ENCODE data around the gene RAB29.
"Not testable (repeated sequence)": the region's sequence is repeated elsewhere in the genome, so short reads cannot be mapped to it uniquely, and the experiment has no call there.

RAB29 gene

DNA sequence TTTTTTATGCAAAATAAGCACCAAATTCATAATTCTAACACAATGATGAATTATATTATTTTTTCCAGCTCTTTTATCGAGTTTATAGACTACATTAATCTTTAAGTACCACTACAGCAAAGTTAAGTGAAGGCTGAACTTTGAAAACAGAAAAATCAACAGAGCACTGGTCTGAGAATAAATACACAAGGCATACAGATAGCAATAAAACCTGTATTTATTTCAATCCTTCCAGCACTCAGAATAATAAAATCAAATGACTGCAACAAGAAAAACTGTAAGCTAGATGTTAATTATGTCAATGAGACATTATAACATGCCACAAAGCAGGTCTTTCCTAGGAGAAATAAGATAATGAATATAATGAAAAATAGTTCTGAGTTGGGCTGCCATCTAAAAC is 49.8 kb downstream of the RAB29 start:
- no peak for DNase-seq (ENCODE audit: low read depth in 2 of 2)

- not testable (repeated sequence) for DNase-seq (ENCODE audit: low read depth in 2 of 2)
These were observed 54.5 kb downstream of the RAB29 start for GRCh38 chr1:205720740-205721139.

DNA sequence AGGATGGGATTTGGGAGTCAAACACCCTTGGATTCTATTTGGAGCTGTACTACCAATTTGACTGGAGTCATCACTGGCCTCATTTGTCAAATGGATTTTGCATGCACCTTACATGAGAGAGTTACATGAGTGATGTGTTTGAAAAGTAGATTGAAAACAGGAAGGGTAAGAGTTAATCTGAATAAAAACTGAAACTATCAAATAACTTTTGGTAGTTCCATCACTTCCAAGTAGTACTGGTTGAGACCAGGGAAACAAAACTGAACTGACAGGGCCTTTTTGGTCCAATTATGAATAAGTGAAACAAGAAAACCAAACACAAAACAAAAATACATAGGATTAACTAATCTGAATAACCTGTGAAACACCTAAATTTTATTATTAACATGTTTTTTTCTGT is 55.5 kb downstream of the RAB29 start:
- no peak for DNase-seq (ENCODE audit: low read depth in 2 of 2)

GRCh38 chr1:205719015-205719414 is 56.3 kb downstream of the RAB29 start:
- no peak for DNase-seq (ENCODE audit: low read depth in 2 of 2)

Measured in stimulated activated CD4-positive, alpha-beta T cell treated with anti-CD3 and anti-CD28 coated beads, Interleukin-15, amount 100 ng/mL, for 48 hours (primary cell).